Measurements from ENCODE around the gene CDKL1. TPM values are rescaled to one million over a fixed set of nuclear protein-coding genes. Genes with fewer than 3 reads are reported as not detected.

Gene CDKL1
- total RNA-seq, 2 experiments from 2014 or later: 2.4 to 2.8 TPM

DNA sequence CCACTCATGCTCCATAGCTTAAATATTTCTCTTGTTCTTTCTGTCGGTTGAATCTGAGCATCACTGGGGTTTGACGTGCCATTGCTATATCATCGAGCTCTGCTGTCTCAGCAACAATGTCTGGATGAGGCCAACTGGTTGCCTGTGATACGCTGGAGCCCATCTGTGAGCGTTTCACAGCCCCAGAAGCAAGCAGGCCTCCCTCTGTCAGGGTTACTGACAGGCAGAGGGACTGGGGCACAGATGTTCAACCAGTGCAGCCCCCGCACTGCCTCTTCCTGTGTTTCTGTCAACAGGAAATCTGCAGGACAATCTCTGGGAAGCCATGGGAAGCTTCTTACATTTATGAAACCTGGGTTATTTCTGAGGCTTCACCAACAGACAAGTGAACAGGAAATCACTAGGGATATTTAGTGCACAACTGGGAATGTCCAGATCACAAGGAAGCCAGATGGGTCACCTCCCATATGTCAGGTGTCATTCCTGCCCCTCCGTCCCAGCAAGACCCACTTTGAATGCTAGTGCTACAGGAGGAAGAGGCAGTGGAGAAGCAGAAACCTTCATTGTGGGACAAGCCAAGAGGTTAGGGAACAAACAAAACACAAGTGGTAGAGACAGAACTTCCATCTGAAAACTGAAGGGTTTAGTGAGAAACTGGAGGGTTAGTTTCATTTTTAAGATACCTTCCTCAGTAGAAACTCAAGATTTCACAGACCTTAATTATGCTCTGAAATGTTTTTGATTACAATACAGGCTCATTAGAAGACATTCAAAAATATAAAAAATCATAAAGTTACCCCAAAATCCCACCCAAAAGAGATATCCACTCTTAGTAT is 60.5 kb downstream of the CDKL1 start:
- H3K9me3 ChIP-seq (ENCODE audit: control insufficient read depth in 1 of 2, insufficient read depth in 1 of 2, low read length in 2 of 2): no peaks in the 10 kb centered on the region
- H3K4me1 ChIP-seq (ENCODE audit: insufficient read depth, low read length): peaks cover 11% of the 10 kb centered on the region
- intact Hi-C loops (cut with DNase I, micrococcal nuclease): loop anchor here in 1 of 2 experiments (5.0 kb wide), 1 partner anchor 71 kb away; no protein-coding TSS in a partner anchor
- POLR2A ChIA-PET: interaction anchor here (0.6 to 1.4 kb wide), 4 partner anchors 23 to 122 kb away, joined by 3 to 6 read pairs (median 4); no protein-coding TSS in a partner anchor
- Mint-ChIP-seq H3K9me3 (no peaks in the 10 kb centered on the region), H3K4me1 (ENCODE audit: low read depth) (peaks cover 20% of the 10 kb centered on the region), H3K27me3 (no peaks in the 10 kb centered on the region), H3K4me3 (peak overlapping the region; percentile 25), H3K36me3 (ENCODE audit: low read depth) (peaks cover 47% of the 10 kb centered on the region), H3K27ac (peak overlapping the region; percentile 50)
- CTCF ChIA-PET: interaction anchor here (2.1 kb wide), 1 partner anchor 15 kb away, joined by 9 read pairs; no protein-coding TSS in a partner anchor
- no peak overlapping the region for H3K4me3 ChIP-seq (ENCODE audit: low read length)
- TF ChIP-seq CTCF (IDR thresholded peaks at IDR 0.05): no peak
- no peak overlapping the region for H3K27ac ChIP-seq (ENCODE audit: low read depth in 1 of 2, low read length in 2 of 2)
- no peaks in the 10 kb centered on the region for H3K27me3 ChIP-seq (ENCODE audit: control insufficient read depth in 1 of 2, insufficient read depth in 2 of 2, low read length in 2 of 2)
- H3K36me3 ChIP-seq (ENCODE audit: insufficient read depth, low read length): peaks cover 29% of the 10 kb centered on the region
- ATAC-seq (ENCODE audit: poor library complexity): peak; percentile 44
- DNase-seq: peak in 1 of 14 experiments; percentile 14

DNA sequence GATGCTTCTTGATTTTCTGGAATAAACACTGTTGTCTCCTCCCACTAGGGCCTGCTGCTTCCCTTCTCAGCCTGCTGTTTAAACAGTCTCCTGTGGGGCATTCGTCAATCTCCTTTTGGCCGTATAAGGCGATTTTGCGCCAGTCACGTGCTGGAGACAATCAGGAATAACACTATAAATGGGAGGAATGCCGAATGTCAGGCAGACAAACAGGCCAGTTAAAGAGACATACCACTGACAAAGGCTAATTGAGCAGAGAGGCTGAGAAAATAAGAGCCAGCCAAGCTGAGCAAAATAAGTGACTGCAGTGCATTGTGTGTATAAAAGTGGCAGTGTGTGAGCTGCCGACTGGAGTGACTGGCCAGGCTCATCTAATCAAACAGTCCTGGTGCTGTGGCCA is 61.3 kb downstream of the CDKL1 start:
- DNase-seq: no peak
- Mint-ChIP-seq H3K36me3 (ENCODE audit: low read depth) (peaks cover 46% of the 10 kb centered on the region), H3K27ac (peak overlapping the region; percentile 50), H3K4me1 (ENCODE audit: low read depth) (peaks cover 20% of the 10 kb centered on the region), H3K4me3 (no peak overlapping the region), H3K27me3 (no peaks in the 10 kb centered on the region), H3K9me3 (no peaks in the 10 kb centered on the region)
- H3K36me3 ChIP-seq (ENCODE audit: insufficient read depth, low read length): peaks cover 26% of the 10 kb centered on the region
- H3K4me1 ChIP-seq (ENCODE audit: insufficient read depth, low read length): peaks cover 11% of the 10 kb centered on the region
- no peaks in the 10 kb centered on the region for H3K9me3 ChIP-seq (ENCODE audit: control insufficient read depth in 1 of 2, insufficient read depth in 1 of 2, low read length in 2 of 2)
- no peak for TF ChIP-seq CTCF (IDR thresholded peaks at IDR 0.05)
- H3K27ac ChIP-seq (ENCODE audit: low read depth in 1 of 2, low read length in 2 of 2): no peak overlapping the region
- POLR2A ChIA-PET: interaction anchor here (0.6 to 1.4 kb wide), 4 partner anchors 23 to 121 kb away, joined by 3 to 6 read pairs (median 4); no protein-coding TSS in a partner anchor
- intact Hi-C loops (cut with DNase I, micrococcal nuclease): loop anchor here in 1 of 2 experiments (5.0 kb wide), 1 partner anchor 72 kb away; no protein-coding TSS in a partner anchor
- CTCF ChIA-PET: interaction anchor here (0.6 to 2.1 kb wide), 2 partner anchors 14 to 63 kb away, joined by 3 to 9 read pairs; no protein-coding TSS in a partner anchor
- ATAC-seq (ENCODE audit: poor library complexity): no peak
- H3K4me3 ChIP-seq (ENCODE audit: low read length): no peak overlapping the region
- H3K27me3 ChIP-seq (ENCODE audit: control insufficient read depth in 1 of 2, insufficient read depth in 2 of 2, low read length in 2 of 2): no peaks in the 10 kb centered on the region

- no peak for ATAC-seq (ENCODE audit: poor library complexity)
- Mint-ChIP-seq H3K4me1 (ENCODE audit: low read depth) (peaks cover 20% of the 10 kb centered on the region), H3K36me3 (ENCODE audit: low read depth) (peaks cover 47% of the 10 kb centered on the region), H3K9me3 (no peaks in the 10 kb centered on the region), H3K27ac (no peak overlapping the region), H3K27me3 (no peaks in the 10 kb centered on the region), H3K4me3 (no peak overlapping the region)
- ChIA-PET CTCF (interaction anchor here (2.1 kb wide), 1 partner anchor 13 kb away, joined by 9 read pairs; no protein-coding TSS in a partner anchor), POLR2A (interaction anchor here (0.8 kb wide), 1 partner anchor 28 kb away, joined by 3 read pairs; no protein-coding TSS in a partner anchor)
- H3K36me3 ChIP-seq (ENCODE audit: insufficient read depth, low read length): peaks cover 25% of the 10 kb centered on the region
- no peaks in the 10 kb centered on the region for H3K27me3 ChIP-seq (ENCODE audit: control insufficient read depth in 1 of 2, insufficient read depth in 2 of 2, low read length in 2 of 2)
- H3K4me3 ChIP-seq (ENCODE audit: low read length): no peak overlapping the region
- intact Hi-C loops (cut with DNase I, micrococcal nuclease): no loop called here
- H3K27ac ChIP-seq (ENCODE audit: low read depth in 1 of 2, low read length in 2 of 2): no peak overlapping the region
- no peaks in the 10 kb centered on the region for H3K9me3 ChIP-seq (ENCODE audit: control insufficient read depth in 1 of 2, insufficient read depth in 1 of 2, low read length in 2 of 2)
- H3K4me1 ChIP-seq (ENCODE audit: insufficient read depth, low read length): peaks cover 11% of the 10 kb centered on the region
- no peak for TF ChIP-seq CTCF (IDR thresholded peaks at IDR 0.05)
- DNase-seq: no peak
These were observed 62.5 kb downstream of the CDKL1 start for GRCh38 chr14:50334211-50334610.
